ENCODE data around the gene NAT9.
A peak's percentile ranks its signal among the peaks of the same experiment; 100 is the strongest.

The NAT9 gene

GRCh38 chr17:74801896-74802295 is 25.8 kb upstream of the NAT9 start:
- ChIA-PET CTCF (interaction anchor here (1.1 to 3.7 kb wide), 2 partner anchors 10 to 63 kb away, joined by 5 to 24 read pairs; no protein-coding TSS in a partner anchor), POLR2A (interaction anchor here (1.0 kb wide), 1 partner anchor 50 kb away, joined by 4 read pairs; no protein-coding TSS in a partner anchor)
- TF ChIP-seq ZNF521 (tag by site-specific recombination; IDR thresholded peaks at IDR 0.05) (no peak), FEZF1 (tag by site-specific recombination; IDR thresholded peaks at IDR 0.05) (no peak), KLF9 (tag by site-specific recombination; IDR thresholded peaks at IDR 0.05; ENCODE audit: low read depth) (no peak), OSR2 (tag by site-specific recombination; IDR thresholded peaks at IDR 0.05) (no peak), ZFP3 (tag by site-specific recombination; IDR thresholded peaks at IDR 0.05; ENCODE audit: low read depth) (no peak), ZNF133 (tag by site-specific recombination; IDR thresholded peaks at IDR 0.05) (no peak), ZNF544 (tag by site-specific recombination; IDR thresholded peaks at IDR 0.05) (no peak)
- Histone ChIP-seq H3K9me3 (ENCODE audit: control insufficient read depth, insufficient read depth, low read depth, low read length) (no peaks in the 10 kb centered on the region), H3K4me3 (ENCODE audit: low read depth, low read length) (no peak overlapping the region), H3K4me1 (ENCODE audit: control insufficient read depth, insufficient read depth, low read length) (no peaks in the 10 kb centered on the region), H3K27ac (ENCODE audit: extremely low read depth, low read depth, low read length) (no peak overlapping the region), H3K36me3 (ENCODE audit: control insufficient read depth in 2 of 2, insufficient read depth in 1 of 2, low read length in 2 of 2) (peaks cover 0 to 67% of the 10 kb centered on the region in 2 experiments; a peak in 1 of 3 replicates)

DNA sequence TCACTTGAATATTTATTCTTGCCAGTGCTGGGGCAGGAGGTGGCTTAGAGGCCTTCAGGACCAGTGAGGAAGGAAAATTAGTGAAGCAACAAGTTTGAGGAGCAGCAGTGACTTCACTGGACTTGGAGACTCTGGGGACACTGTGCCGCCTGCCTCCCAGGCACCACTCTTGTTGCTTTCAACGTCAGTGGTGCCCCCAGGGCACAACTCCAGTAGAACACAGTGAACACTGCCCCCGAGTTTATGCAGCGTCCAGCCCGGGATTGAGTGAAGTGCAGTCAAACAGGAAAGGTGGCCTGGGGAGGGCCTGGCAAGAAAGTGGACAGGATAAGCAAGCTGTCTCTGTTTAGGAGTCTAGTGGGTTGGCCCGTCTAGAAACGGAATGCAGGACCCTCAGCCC is 24.4 kb upstream of the NAT9 start:
- Histone ChIP-seq H3K4me1 (ENCODE audit: control insufficient read depth, insufficient read depth, low read length) (no peaks in the 10 kb centered on the region), H3K4me3 (ENCODE audit: low read depth, low read length) (no peak overlapping the region), H3K27ac (ENCODE audit: extremely low read depth, low read depth, low read length) (no peak overlapping the region), H3K36me3 (ENCODE audit: control insufficient read depth in 2 of 2, insufficient read depth in 1 of 2, low read length in 2 of 2) (peaks cover 0 to 80% of the 10 kb centered on the region in 2 experiments; a peak in 1 of 3 replicates), H3K9me3 (ENCODE audit: control insufficient read depth, insufficient read depth, low read depth, low read length) (no peaks in the 10 kb centered on the region)
- POLR2A ChIA-PET = no interaction called here
- TF ChIP-seq, protein P1, sequence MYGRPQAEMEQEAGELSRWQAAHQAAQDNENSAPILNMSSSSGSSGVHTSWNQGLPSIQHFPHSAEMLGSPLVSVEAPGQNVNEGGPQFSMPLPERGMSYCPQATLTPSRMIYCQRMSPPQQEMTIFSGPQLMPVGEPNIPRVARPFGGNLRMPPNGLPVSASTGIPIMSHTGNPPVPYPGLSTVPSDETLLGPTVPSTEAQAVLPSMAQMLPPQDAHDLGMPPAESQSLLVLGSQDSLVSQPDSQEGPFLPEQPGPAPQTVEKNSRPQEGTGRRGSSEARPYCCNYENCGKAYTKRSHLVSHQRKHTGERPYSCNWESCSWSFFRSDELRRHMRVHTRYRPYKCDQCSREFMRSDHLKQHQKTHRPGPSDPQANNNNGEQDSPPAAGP (tag by site-specific recombination; IDR thresholded peaks at IDR 0.05) = no peak
- TF ChIP-seq ZNF112 (tag by site-specific recombination; IDR thresholded peaks at IDR 0.05) = no peak
- TF ChIP-seq ELK4 (IDR thresholded peaks at IDR 0.05; ENCODE audit: borderline replicate concordance, low read depth, low read length) = no peak
- peak; percentile 65 for TF ChIP-seq SCRT2 (tag by site-specific recombination; IDR thresholded peaks at IDR 0.05)
- no peak for TF ChIP-seq SP2 (tag by site-specific recombination; IDR thresholded peaks at IDR 0.05)
- no peak for TF ChIP-seq ZNF571 (tag by site-specific recombination; IDR thresholded peaks at IDR 0.05)
- CTCF ChIA-PET = interaction anchor here (0.6 to 3.7 kb wide), 3 partner anchors 9 to 62 kb away, joined by 3 to 24 read pairs (median 3); no protein-coding TSS in a partner anchor

DNA sequence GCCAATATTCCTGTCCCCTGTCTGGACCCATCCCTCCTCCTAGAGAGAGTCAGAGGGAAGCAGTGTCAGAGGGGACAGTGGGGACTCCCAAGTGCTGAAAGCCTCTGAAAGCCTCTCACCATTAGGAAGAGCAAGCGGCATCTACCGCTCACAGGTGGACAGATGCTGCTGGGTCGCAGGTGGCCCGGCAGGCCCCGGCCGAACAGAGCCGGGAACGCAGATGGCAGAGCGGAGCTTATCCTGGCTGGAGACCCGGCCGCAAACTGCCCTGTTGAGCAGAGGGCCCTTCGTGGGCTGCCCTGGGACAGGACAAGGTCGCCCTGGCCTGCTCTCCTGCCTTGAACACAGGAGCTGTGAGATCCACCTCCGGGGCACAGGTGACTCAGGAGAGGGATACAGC is 23.0 kb upstream of the NAT9 start:
- Histone ChIP-seq H3K4me3 (ENCODE audit: low read depth, low read length) (no peak overlapping the region), H3K9me3 (ENCODE audit: control insufficient read depth, insufficient read depth, low read depth, low read length) (no peaks in the 10 kb centered on the region), H3K4me1 (ENCODE audit: control insufficient read depth, insufficient read depth, low read length) (no peaks in the 10 kb centered on the region), H3K27ac (ENCODE audit: extremely low read depth, low read depth, low read length) (no peak overlapping the region), H3K36me3 (ENCODE audit: control insufficient read depth in 2 of 2, insufficient read depth in 1 of 2, low read length in 2 of 2) (peaks cover 0 to 87% of the 10 kb centered on the region in 2 experiments; a peak in 1 of 3 replicates)
- ChIA-PET POLR2A (no interaction called here), CTCF (interaction anchor here (0.9 to 3.7 kb wide), 3 partner anchors 8 to 65 kb away, joined by 3 to 24 read pairs (median 3); no protein-coding TSS in a partner anchor)
- TF ChIP-seq ZFHX2 (tag by site-specific recombination; conservative IDR thresholded peaks at IDR 0.05) = no peak
- TF ChIP-seq ZNF174 (tag by site-specific recombination; IDR thresholded peaks at IDR 0.05) = no peak
- TF ChIP-seq ZBTB8A (tag by site-specific recombination; IDR thresholded peaks at IDR 0.05) = no peak
- no peak for TF ChIP-seq ZNF692 (tag by site-specific recombination; IDR thresholded peaks at IDR 0.05)
- no peak for TF ChIP-seq ZBTB20 (tag by site-specific recombination; IDR thresholded peaks at IDR 0.05)
- no peak for TF ChIP-seq ZNF548 (tag by site-specific recombination; IDR thresholded peaks at IDR 0.05)
- no peak for TF ChIP-seq ZNF157 (tag by site-specific recombination; IDR thresholded peaks at IDR 0.05)
- no peak for TF ChIP-seq KLF7 (tag by site-specific recombination; IDR thresholded peaks at IDR 0.05; ENCODE audit: borderline replicate concordance)
- TF ChIP-seq ZNF837 (tag by site-specific recombination; IDR thresholded peaks at IDR 0.05) = no peak
- no peak for TF ChIP-seq FEZF1 (tag by site-specific recombination; IDR thresholded peaks at IDR 0.05)
- no peak for TF ChIP-seq ZNF148 (tag by site-specific recombination; IDR thresholded peaks at IDR 0.05; ENCODE audit: borderline replicate concordance)
- TF ChIP-seq, protein P2, sequence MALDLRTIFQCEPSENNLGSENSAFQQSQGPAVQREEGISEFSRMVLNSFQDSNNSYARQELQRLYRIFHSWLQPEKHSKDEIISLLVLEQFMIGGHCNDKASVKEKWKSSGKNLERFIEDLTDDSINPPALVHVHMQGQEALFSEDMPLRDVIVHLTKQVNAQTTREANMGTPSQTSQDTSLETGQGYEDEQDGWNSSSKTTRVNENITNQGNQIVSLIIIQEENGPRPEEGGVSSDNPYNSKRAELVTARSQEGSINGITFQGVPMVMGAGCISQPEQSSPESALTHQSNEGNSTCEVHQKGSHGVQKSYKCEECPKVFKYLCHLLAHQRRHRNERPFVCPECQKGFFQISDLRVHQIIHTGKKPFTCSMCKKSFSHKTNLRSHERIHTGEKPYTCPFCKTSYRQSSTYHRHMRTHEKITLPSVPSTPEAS (tag by site-specific recombination; IDR thresholded peaks at IDR 0.05) = no peak
- no peak for TF ChIP-seq REPIN1 (tag by site-specific recombination; IDR thresholded peaks at IDR 0.05; ENCODE audit: low read depth)
- TF ChIP-seq ZNF544 (tag by site-specific recombination; IDR thresholded peaks at IDR 0.05) = no peak
- TF ChIP-seq BCL11A (tag by site-specific recombination; IDR thresholded peaks at IDR 0.05; ENCODE audit: low read depth) = no peak
